Fibroblast of lung (primary cell): ENCODE data around the gene SLC6A8. TPM values are rescaled to one million over a fixed set of nuclear protein-coding genes. Genes with fewer than 3 reads are reported as not detected.

Experiments used
- DNase-seq, 2 donors: peaks; one replicate each; pipeline versions ENCODE4 v3.0.0 to v3.0.0-alpha.2; 2010; ENCODE audit warnings: low read depth in 2 of 2
- H2AFZ ChIP-seq: 2 replicates; pipeline ENCODE4 v1.5.1; 2012; ENCODE audit warnings: low read length, control low read depth, inconsistent platforms
- H3K27ac ChIP-seq: 2 replicates; pipeline ENCODE4 v1.5.1; 2011; ENCODE audit warnings: low read length, control low read depth; ENCODE audit not compliant: insufficient read depth
- H3K27me3 ChIP-seq: 2 replicates; pipeline ENCODE4 v1.5.1; 2011; ENCODE audit warnings: mild to moderate bottlenecking, low read length; ENCODE audit not compliant: control insufficient read depth, insufficient read depth
- H3K36me3 ChIP-seq: 2 replicates; pipeline ENCODE4 v1.5.1; 2011; ENCODE audit warnings: low read length; ENCODE audit not compliant: control insufficient read depth, insufficient read depth
- H3K4me1 ChIP-seq: 2 replicates; pipeline ENCODE4 v1.5.1; 2011; ENCODE audit warnings: low read length; ENCODE audit not compliant: control insufficient read depth, insufficient read depth; ENCODE audit errors: extremely low read depth
- H3K4me2 ChIP-seq: 2 replicates; pipeline ENCODE4 v1.5.1; 2011; ENCODE audit warnings: low read length, control low read depth; ENCODE audit not compliant: insufficient read depth; ENCODE audit errors: extremely low read depth
- H3K4me3 ChIP-seq, 4 experiments: fragments of 200-600 bp in 1 of 4; sonication (generic) in 1 of 4; replicated peaks in 1 of 4; 2 replicates each; pipeline ENCODE4 v1.5.1; 2011 to 2016; ENCODE audit warnings: low read length in 4 of 4, low read depth in 3 of 4, mild to moderate bottlenecking in 3 of 4, control low read depth in 2 of 4, inconsistent platforms in 1 of 4, mixed read lengths in 1 of 4; ENCODE audit not compliant: insufficient read depth in 1 of 4; ENCODE audit errors: control extremely low read depth in 1 of 4
- H3K79me2 ChIP-seq: 2 replicates; pipeline ENCODE4 v1.5.1; 2012; ENCODE audit warnings: mild to moderate bottlenecking, low read length, inconsistent platforms; ENCODE audit not compliant: control insufficient read depth, insufficient read depth
- H3K9ac ChIP-seq: 2 replicates; pipeline ENCODE4 v1.5.1; 2011; ENCODE audit warnings: mild to moderate bottlenecking, low read length, control low read depth; ENCODE audit not compliant: insufficient read depth
- H3K9me3 ChIP-seq: 2 replicates; pipeline ENCODE4 v1.5.1; 2012; ENCODE audit warnings: low read depth, low read length; ENCODE audit not compliant: control insufficient read depth, insufficient read depth
- H4K20me1 ChIP-seq: 2 replicates; pipeline ENCODE4 v1.5.1; 2011; ENCODE audit warnings: low read length; ENCODE audit not compliant: control insufficient read depth, insufficient read depth; ENCODE audit errors: extremely low read depth
- CTCF ChIP-seq, 2 donors: IDR thresholded peaks in 1 of 2; conservative IDR thresholded peaks in 1 of 2; 1 replicate in 1 of 2; 2 replicates in 1 of 2; pipeline ENCODE4 v1.5.1; 2011 to 2012; ENCODE audit warnings: low read length in 2 of 2, control low read depth in 1 of 2, inconsistent platforms in 1 of 2, low read depth in 1 of 2, mild to moderate bottlenecking in 1 of 2
- EZH2 ChIP-seq: IDR thresholded peaks from 2 replicates; pipeline ENCODE4 v1.5.1; 2012; ENCODE audit warnings: low read length, control low read depth, mild to moderate bottlenecking; ENCODE audit errors: missing control alignments
- polyA plus RNA-seq, 2 donors: library from polyadenylated mRNA; depleted of rRNA in 1 of 2; stranded (reverse) in 1 of 2; unstranded in 1 of 2; fragments of >200 nt; gene quantifications; 2 replicates each; pipeline ENCODE4 v1.2.1, GENCODE V29; 2011 to 2012; ENCODE audit warnings: missing spikeins in 1 of 2
- total RNA-seq: library from RNA; depleted of rRNA; stranded (reverse); fragments of >200 nt; gene quantifications from 2 replicates; pipeline ENCODE4 v1.2.1, GENCODE V29; 2014

SLC6A8 gene
- total and polyA plus RNA-seq, 2 donors (not counting 1 experiment from before 2014, with no cell fraction given): 7.7 to 11.1 TPM

GRCh38 chrX:153671589-153672530, 15.9 kb upstream of the SLC6A8 start:
- Histone ChIP-seq H4K20me1 (no peaks in the 10 kb centered on the region), H3K4me3 (no peak overlapping the region), H3K4me2 (no peak overlapping the region), H3K9ac (no peak overlapping the region), H2AFZ (no peak overlapping the region), H3K36me3 (no peaks in the 10 kb centered on the region), H3K27ac (no peak overlapping the region), H3K4me1 (no peaks in the 10 kb centered on the region), H3K27me3 (no peaks in the 10 kb centered on the region), H3K79me2 (no peaks in the 10 kb centered on the region), H3K9me3 (no peaks in the 10 kb centered on the region)
- no peak for DNase-seq
- TF ChIP-seq CTCF (conservative IDR thresholded peaks at IDR 0.05 in 1 of 2, IDR thresholded peaks at IDR 0.05 in 1 of 2; ENCODE audit: low read depth in 1 of 2, low read length in 2 of 2) (no peak), EZH2 (no peak)

- Histone ChIP-seq H4K20me1 (no peaks in the 10 kb centered on the region), H3K4me1 (no peaks in the 10 kb centered on the region), H3K9me3 (no peaks in the 10 kb centered on the region), H3K36me3 (no peaks in the 10 kb centered on the region), H3K79me2 (no peaks in the 10 kb centered on the region), H3K9ac (no peak overlapping the region), H3K27me3 (no peaks in the 10 kb centered on the region), H3K4me2 (no peak overlapping the region), H2AFZ (no peak overlapping the region), H3K27ac (no peak overlapping the region), H3K4me3 (no peak overlapping the region)
- no peak for DNase-seq
- TF ChIP-seq CTCF (conservative IDR thresholded peaks at IDR 0.05 in 1 of 2, IDR thresholded peaks at IDR 0.05 in 1 of 2; ENCODE audit: low read depth in 1 of 2, low read length in 2 of 2): no peak
- peak; percentile 30 for TF ChIP-seq EZH2
These were observed 14.9 kb upstream of the SLC6A8 start for GRCh38 chrX:153672531-153673427.
